HG03439 (cell line): Measurements from ENCODE around the gene STRN3.

Source experiments
- ATAC-seq: cut with Tn5 transposase; IDR thresholded peaks from one replicate; pipeline ENCODE4 v1.9.1; 2021; ENCODE audit warnings: mild to moderate bottlenecking, moderate library complexity; ENCODE audit not compliant: unreplicated experiment

The STRN3 gene

GRCh38 chr14:31038521-31039166 lies 12.5 kb upstream of the STRN3 start:
- no peak for ATAC-seq

GRCh38 chr14:31037709-31038221 lies 11.6 kb upstream of the STRN3 start:
- ATAC-seq, result no peak

GRCh38 chr14:31036552-31036951 lies 10.4 kb upstream of the STRN3 start:
- no peak for ATAC-seq

- ATAC-seq, result no peak
Measured at GRCh38 chr14:31030469-31030868, 4.3 kb upstream of the STRN3 start.

- ATAC-seq, result no peak
Measured at GRCh38 chr14:31029016-31029970, 3.1 kb upstream of the STRN3 start.

GRCh38 chr14:31027847-31028246 lies 1.7 kb upstream of the STRN3 start:
- ATAC-seq, result no peak

GRCh38 chr14:31026450-31027235 lies 464 bp upstream of the STRN3 start:
- peak; percentile 97 for ATAC-seq

GRCh38 chr14:31025367-31026076 lies 657 bp downstream of the STRN3 start, which contains the start of gene AP4S1:
Gene AP4S1, plus strand, starts transcription at chr14:31025649. Its CDS starts 40,548 bp downstream, at chr14:31066197.
- ATAC-seq, result peak; percentile 26

- no peak for ATAC-seq
Measured at GRCh38 chr14:31024577-31025366, 1.4 kb downstream of the STRN3 start.

GRCh38 chr14:31024010-31024480 lies 2.1 kb downstream of the STRN3 start:
- ATAC-seq, result no peak

- ATAC-seq, result no peak
Measured at GRCh38 chr14:31022386-31022785, 3.8 kb downstream of the STRN3 start.

- no peak for ATAC-seq
Measured at GRCh38 chr14:31021576-31021949, 4.6 kb downstream of the STRN3 start.

GRCh38 chr14:31020834-31021575 lies 5.2 kb downstream of the STRN3 start:
- ATAC-seq, result no peak

- no peak for ATAC-seq
Measured at GRCh38 chr14:31018057-31018645, 8.0 kb downstream of the STRN3 start.

- ATAC-seq, result no peak
Measured at GRCh38 chr14:31013841-31014240, 12.3 kb downstream of the STRN3 start.

- no peak for ATAC-seq
Measured at GRCh38 chr14:31010935-31011334, 15.2 kb downstream of the STRN3 start.

- ATAC-seq, result no peak
Measured at GRCh38 chr14:31009836-31010574, 16.2 kb downstream of the STRN3 start.

- ATAC-seq, result no peak
Measured at GRCh38 chr14:31006703-31007102, 19.5 kb downstream of the STRN3 start.
